ENCODE results near the gene WBP2. TPM values are rescaled to one million over a fixed set of nuclear protein-coding genes. Genes with fewer than 3 reads are reported as not detected.

Gene WBP2
- total and polyA plus RNA-seq, 2 of the 13 experiments (the other 11 are each of a cell fraction or from before 2014, with no cell fraction given) = 29.2 to 29.5 TPM

DNA sequence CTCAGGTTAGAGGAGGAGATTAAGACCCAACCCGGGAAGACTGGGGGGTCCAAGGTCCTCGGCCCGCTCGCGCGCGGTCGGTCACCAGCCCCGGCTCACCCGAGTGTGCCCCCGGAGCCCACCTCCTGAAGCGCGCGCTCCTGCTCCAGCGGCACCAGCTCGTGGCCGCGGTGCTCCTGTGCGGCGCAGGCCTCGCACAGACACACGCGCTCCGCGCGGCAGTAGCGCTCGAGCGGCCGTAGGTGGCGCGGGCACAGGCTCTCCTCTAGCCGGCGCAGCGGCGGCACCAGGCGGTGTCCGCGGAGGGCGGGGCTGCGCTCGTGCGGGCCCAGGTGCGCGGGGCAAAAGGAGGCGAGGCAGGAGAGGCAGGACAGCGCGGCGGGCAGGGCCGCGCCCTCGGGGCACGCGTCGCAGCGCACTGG is 22.6 kb upstream of the WBP2 start (continued):
- TF ChIP-seq, protein P1, sequence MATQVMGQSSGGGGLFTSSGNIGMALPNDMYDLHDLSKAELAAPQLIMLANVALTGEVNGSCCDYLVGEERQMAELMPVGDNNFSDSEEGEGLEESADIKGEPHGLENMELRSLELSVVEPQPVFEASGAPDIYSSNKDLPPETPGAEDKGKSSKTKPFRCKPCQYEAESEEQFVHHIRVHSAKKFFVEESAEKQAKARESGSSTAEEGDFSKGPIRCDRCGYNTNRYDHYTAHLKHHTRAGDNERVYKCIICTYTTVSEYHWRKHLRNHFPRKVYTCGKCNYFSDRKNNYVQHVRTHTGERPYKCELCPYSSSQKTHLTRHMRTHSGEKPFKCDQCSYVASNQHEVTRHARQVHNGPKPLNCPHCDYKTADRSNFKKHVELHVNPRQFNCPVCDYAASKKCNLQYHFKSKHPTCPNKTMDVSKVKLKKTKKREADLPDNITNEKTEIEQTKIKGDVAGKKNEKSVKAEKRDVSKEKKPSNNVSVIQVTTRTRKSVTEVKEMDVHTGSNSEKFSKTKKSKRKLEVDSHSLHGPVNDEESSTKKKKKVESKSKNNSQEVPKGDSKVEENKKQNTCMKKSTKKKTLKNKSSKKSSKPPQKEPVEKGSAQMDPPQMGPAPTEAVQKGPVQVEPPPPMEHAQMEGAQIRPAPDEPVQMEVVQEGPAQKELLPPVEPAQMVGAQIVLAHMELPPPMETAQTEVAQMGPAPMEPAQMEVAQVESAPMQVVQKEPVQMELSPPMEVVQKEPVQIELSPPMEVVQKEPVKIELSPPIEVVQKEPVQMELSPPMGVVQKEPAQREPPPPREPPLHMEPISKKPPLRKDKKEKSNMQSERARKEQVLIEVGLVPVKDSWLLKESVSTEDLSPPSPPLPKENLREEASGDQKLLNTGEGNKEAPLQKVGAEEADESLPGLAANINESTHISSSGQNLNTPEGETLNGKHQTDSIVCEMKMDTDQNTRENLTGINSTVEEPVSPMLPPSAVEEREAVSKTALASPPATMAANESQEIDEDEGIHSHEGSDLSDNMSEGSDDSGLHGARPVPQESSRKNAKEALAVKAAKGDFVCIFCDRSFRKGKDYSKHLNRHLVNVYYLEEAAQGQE (IDR thresholded peaks at IDR 0.05; ENCODE audit: borderline replicate concordance in 1 of 2, low read depth in 1 of 2, low read length in 2 of 2) = no peak
- 0 out of 2 replicates have a peak, but pooled peaks have one; percentile 19 for TF ChIP-seq MEIS2 (CRISPR knock-in tag; IDR thresholded peaks at IDR 0.05)
- TF ChIP-seq, protein P2, sequence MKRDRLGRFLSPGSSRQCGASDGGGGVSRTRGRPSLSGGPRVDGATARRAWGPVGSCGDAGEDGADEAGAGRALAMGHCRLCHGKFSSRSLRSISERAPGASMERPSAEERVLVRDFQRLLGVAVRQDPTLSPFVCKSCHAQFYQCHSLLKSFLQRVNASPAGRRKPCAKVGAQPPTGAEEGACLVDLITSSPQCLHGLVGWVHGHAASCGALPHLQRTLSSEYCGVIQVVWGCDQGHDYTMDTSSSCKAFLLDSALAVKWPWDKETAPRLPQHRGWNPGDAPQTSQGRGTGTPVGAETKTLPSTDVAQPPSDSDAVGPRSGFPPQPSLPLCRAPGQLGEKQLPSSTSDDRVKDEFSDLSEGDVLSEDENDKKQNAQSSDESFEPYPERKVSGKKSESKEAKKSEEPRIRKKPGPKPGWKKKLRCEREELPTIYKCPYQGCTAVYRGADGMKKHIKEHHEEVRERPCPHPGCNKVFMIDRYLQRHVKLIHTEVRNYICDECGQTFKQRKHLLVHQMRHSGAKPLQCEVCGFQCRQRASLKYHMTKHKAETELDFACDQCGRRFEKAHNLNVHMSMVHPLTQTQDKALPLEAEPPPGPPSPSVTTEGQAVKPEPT (CRISPR knock-in tag; IDR thresholded peaks at IDR 0.05; ENCODE audit: low read depth) = no peak
- TF ChIP-seq FOXP1 (IDR thresholded peaks at IDR 0.05) = no peak
- no peak for TF ChIP-seq FOXP1 (CRISPR knock-in tag; IDR thresholded peaks at IDR 0.05)
- no peak for TF ChIP-seq NCOA1 (CRISPR knock-in tag; IDR thresholded peaks at IDR 0.05)
- TF ChIP-seq ZNF232 (CRISPR knock-in tag; IDR thresholded peaks at IDR 0.05; ENCODE audit: borderline replicate concordance) = no peak
- TF ChIP-seq MBNL3 (CRISPR knock-in tag; conservative IDR thresholded peaks at IDR 0.05) = no peak
- TF ChIP-seq ZNF746 (CRISPR knock-in tag; IDR thresholded peaks at IDR 0.05) = no peak; the same call in 1 of the 2 replicates
- no peak for TF ChIP-seq IRF2 (CRISPR knock-in tag; IDR thresholded peaks at IDR 0.05)
- TF ChIP-seq ZNF703 (CRISPR knock-in tag; IDR thresholded peaks at IDR 0.05; ENCODE audit: borderline replicate concordance) = no peak
- peak; percentile 88 for TF ChIP-seq MED8 (CRISPR knock-in tag; IDR thresholded peaks at IDR 0.05; ENCODE audit: insufficient replicate concordance)
- TF ChIP-seq SALL2 (CRISPR knock-in tag; IDR thresholded peaks at IDR 0.05) = peak; percentile 86
- peak; percentile 69; the same call in 1 of the 2 replicates for TF ChIP-seq ZNF235 (CRISPR knock-in tag; IDR thresholded peaks at IDR 0.05; ENCODE audit: borderline replicate concordance)
- peak; percentile 8; the same call in 1 of the 2 replicates for TF ChIP-seq ZNF343 (CRISPR knock-in tag; IDR thresholded peaks at IDR 0.05)
- no peak for TF ChIP-seq ZNF292 (CRISPR knock-in tag; IDR thresholded peaks at IDR 0.05; ENCODE audit: borderline replicate concordance, low read depth)
- TF ChIP-seq SRF (IDR thresholded peaks at IDR 0.05; ENCODE audit: low read depth, low read length) = no peak
- TF ChIP-seq ESRRA (CRISPR knock-in tag; IDR thresholded peaks at IDR 0.05; ENCODE audit: low read depth) = no peak
- no peak for TF ChIP-seq ZNF660 (CRISPR knock-in tag; IDR thresholded peaks at IDR 0.05; ENCODE audit: borderline replicate concordance, low read depth)
- no peak for TF ChIP-seq ZNF17 (CRISPR knock-in tag; IDR thresholded peaks at IDR 0.05)
- TF ChIP-seq, protein P3, sequence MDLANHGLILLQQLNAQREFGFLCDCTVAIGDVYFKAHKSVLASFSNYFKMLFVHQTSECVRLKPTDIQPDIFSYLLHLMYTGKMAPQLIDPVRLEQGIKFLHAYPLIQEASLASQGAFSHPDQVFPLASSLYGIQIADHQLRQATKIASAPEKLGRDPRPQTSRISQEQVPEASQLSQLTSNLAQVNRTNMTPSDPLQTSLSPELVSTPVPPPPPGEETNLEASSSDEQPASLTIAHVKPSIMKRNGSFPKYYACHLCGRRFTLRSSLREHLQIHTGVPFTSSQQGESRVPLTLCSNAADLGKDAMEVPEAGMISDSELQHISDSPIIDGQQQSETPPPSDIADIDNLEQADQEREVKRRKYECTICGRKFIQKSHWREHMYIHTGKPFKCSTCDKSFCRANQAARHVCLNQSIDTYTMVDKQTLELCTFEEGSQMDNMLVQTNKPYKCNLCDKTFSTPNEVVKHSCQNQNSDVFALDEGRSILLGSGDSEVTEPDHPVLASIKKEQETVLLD (CRISPR knock-in tag; IDR thresholded peaks at IDR 0.05; ENCODE audit: low read depth) = no peak; the same call in 1 of the 2 replicates
- no peak for TF ChIP-seq MTA3 (CRISPR knock-in tag; IDR thresholded peaks at IDR 0.05)
- TF ChIP-seq HNRNPL (IDR thresholded peaks at IDR 0.05; ENCODE audit: low read depth, low read length) = no peak

Data from HepG2 (cell line).